DMS53 treated with DMSO at 0.1 percent for 48 hours (cell line): ENCODE results near the gene PDE4D.
"Not testable (repeated sequence)": the region's sequence is repeated elsewhere in the genome, so short reads cannot be mapped to it uniquely, and the experiment has no call there.

ENCODE experiments used
- DNase-seq: peaks from one replicate; lab custom pipeline; 2025; ENCODE audit not compliant: unreplicated experiment; lab: John Stamatoyannopoulos, UW

The PDE4D gene

DNA sequence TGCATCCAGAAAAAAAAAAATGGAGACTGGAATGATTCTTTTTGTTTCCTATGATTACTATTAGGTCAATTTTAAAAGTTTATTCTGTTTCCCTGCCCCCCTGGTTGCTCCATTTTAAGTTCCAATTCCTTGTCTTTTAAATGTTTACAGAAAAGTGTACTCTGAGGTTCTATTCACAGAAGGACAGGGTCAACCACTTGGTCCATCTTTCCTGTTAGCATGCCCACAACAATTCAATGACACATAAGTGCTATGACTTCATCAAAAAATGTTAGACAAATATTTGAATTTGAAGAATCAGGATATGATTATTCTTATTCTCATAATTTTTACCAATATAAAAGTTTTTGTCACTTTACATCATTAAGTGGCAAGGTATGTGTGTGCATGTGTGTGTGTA is 123.7 kb downstream of the PDE4D start:
- DNase-seq, result no peak

GRCh38 chr5:59769041-59769360 is 124.5 kb downstream of the PDE4D start:
- DNase-seq, result no peak

- peak; percentile 53 for DNase-seq
Measured at GRCh38 chr5:59768152-59769040, 125.1 kb downstream of the PDE4D start.

DNA sequence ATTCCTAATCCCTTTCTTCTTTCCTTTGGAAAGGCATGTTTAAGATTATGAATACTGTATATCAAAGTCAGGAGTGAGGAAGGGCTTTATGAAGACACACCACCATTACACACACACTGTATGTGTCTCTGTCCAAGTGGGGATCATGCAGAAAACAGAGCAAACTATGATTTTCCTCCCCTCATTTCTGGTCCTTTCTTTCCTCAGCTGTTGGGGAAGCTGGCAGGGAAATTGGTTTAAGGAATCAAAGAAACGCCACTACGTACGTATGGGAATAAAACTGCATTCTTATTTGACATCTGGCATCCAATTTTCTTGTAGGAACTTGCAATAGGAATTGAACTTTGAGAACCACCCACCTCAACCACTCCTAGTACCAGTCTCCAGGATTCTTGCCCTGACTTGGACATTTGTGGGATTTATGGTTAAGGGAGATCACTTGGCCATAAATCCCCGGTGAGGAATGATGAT is 125.8 kb downstream of the PDE4D start:
- DNase-seq, result no peak

GRCh38 chr5:59767211-59767605 is 126.3 kb downstream of the PDE4D start:
- DNase-seq, result no peak

DNA sequence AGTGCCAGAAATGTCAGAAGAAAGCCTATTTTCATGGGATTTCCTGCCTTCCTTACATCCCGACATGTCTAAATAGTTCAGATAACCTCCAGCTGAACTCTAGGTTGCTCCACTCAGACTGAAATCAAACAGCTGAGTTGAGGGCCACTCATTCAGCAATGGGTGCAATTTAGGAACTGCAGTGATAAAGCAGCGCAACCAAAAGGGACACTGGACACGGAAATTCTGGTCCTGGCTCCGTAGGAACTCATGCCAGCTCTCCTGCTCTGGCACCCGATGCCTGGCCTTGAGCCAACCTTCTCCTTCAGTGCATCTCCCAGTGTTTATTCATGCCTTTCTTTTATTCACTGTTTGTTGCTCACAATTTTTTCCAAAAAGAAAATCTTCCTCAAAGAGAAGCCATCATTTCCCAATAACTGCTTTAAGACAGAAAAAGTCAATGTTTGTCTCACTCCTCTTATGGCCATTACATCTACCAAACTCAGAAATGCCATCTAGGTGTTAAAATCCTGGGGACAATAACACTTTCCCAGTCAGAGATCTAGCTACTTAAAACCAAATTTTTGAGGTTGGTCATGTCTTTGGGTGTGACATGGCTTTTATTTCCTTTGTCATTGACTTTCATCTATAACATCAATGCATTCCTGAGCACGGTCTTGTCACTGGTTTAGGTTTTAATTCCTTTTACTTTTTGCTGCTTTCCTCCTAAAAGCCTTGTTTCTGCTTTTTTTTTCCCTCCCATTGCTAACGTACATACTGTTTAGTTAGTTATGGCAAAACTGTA is 126.9 kb downstream of the PDE4D start:
- DNase-seq, result no peak

DNA sequence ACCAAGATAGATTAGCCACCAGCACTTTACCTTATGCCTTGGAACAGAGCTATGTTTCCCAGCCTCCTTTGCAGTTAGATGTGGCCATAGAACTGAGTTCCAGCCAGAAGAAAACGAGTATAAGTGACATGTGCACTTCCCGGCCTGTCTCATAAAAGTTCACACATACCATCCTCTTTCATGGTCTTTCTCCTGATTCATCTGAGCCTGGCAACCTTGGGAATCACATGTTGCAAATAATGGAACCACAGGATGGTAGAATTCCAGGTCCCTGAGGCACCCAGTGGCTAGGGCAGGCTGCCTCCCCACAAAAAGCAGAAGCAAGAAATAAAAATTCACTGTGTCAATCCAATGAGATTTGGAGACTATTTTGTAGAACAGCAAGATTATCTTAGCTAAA is 128.1 kb downstream of the PDE4D start:
- DNase-seq, result no peak

DNA sequence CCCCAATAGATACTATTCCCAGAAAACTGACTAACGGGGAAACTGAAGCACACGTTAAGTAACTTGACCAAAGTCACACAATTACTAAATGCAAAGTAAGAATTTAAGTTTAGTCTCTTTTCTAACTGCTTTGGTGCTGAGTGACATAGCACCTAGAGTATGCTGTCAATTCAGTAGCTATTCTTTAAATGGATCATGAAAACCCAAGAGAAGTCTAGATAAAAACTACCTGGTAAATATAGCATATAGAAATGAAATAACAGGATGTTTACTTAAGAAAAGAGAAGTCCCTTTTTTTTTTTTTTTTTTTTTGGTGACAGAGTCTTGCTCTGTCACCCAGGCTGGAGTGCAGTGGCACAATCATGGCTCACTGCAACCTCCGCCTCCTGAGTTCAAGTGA is 129.2 kb downstream of the PDE4D start:
- DNase-seq, result no peak

GRCh38 chr5:59763541-59763940 is 130.0 kb downstream of the PDE4D start:
- DNase-seq, result no peak

GRCh38 chr5:59762232-59762631 is 131.3 kb downstream of the PDE4D start:
- DNase-seq, result not testable (repeated sequence)

GRCh38 chr5:59760785-59761348 is 132.7 kb downstream of the PDE4D start:
- no peak for DNase-seq

- peak; percentile 33 for DNase-seq
Measured at GRCh38 chr5:59759600-59760351, 133.8 kb downstream of the PDE4D start.

DNA sequence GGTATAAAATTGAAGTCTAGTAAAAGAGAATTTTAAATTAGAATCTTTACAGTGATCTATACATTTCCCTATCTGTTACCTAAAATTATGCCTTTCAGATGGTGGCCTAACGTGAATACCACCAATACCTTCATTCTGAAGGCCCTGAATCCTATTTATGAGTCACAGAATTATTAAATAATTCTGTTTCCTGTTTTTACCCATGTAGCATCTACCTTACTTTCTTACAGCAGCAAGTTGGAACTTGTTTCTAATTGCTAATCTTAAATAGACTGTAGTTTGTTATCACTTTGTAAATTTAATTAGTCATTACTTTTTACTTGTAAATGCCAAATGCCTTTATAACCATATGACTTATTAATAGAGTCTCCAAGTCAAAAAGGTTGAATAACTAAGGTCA is 135.0 kb downstream of the PDE4D start:
- DNase-seq, result no peak

DNA sequence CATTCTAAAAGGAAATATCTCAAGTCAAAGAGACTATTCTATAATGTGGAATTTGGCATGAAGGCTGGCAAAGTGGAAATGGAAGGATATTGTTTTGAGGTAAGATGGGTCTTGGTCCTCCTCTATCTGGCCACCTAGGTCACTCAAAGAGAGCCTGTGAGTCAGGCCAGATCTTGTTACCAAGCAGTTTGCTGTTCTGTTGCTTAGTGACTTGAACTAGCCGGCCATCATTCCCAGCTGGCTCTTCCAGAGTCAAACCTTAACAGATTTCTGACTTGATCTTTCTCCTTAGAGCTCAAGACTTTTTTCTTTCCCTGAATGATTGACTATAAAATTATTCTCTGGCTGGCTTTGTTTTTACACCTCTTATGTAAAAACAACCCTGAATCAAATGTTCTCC is 136.1 kb downstream of the PDE4D start:
- no peak for DNase-seq

DNA sequence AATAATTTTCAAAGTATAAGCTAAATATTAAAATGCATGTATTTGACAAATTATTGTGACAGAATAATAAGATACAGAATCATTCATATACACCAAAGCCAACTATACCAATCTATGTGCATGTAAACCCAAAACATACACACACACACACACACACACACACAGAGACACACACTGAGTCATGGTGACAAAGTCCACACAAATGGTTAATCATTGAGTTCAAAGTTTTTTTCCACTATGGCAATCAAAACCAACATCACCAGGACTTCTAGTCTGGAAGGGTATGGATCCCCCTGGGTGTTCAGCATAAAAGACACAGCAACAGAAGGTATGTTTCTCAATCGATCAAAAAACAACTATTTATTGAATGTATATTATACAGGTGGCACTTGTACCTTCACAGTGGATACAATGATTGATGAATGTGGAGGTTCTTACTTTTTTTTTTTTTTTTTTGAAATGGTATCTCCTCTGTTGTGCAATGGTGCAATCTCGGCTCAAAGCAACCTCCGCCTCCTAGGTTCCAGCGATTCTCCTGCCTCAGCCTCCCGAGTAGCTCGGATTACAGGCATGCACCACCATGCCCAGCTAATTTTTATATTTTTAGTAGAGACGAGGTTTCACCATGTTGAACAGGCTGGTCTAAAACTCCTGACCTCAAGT is 137.0 kb downstream of the PDE4D start:
- DNase-seq, result no peak

- no peak for DNase-seq
Measured at GRCh38 chr5:59755476-59755875, 138.1 kb downstream of the PDE4D start.

- no peak for DNase-seq
Measured at GRCh38 chr5:59753599-59753998, 139.9 kb downstream of the PDE4D start.

DNA sequence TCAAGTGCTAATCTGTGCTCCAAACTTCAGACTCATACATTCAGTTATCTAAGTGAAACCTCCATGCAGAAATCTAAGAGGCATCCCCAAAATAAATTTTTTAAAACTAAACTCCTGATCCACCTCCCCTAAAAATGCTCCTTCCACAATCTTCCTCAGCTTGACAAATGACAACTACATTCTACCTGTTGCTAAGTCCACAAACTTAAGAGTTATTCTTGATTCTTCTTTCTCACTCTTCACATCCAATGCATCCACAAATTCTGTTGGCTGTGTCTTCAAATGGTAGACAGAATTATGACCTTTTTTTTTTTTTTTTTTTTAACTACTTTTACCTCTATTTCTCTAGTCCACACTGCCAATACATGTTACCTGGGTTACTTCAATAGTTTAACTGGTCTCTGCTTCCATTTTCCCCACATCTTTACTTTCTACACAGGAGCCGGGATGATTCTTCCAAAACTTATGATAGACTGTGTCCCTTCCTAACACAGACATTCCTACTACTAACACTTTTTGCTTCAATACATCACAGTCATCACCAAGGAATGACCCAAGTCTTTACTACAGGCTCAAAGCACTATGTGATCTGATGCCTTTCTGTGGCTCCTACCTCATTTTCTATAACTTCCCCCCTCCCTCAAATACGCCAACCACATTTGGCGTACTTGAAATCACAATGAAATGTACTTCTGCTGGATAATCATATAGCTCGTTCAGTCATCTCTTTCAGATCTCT is 143.6 kb downstream of the PDE4D start:
- DNase-seq, result no peak

GRCh38 chr5:59748036-59748663 is 145.4 kb downstream of the PDE4D start:
- DNase-seq, result not testable (repeated sequence)
